ENCODE data around the gene DNAJC16.

The DNAJC16 gene

DNA sequence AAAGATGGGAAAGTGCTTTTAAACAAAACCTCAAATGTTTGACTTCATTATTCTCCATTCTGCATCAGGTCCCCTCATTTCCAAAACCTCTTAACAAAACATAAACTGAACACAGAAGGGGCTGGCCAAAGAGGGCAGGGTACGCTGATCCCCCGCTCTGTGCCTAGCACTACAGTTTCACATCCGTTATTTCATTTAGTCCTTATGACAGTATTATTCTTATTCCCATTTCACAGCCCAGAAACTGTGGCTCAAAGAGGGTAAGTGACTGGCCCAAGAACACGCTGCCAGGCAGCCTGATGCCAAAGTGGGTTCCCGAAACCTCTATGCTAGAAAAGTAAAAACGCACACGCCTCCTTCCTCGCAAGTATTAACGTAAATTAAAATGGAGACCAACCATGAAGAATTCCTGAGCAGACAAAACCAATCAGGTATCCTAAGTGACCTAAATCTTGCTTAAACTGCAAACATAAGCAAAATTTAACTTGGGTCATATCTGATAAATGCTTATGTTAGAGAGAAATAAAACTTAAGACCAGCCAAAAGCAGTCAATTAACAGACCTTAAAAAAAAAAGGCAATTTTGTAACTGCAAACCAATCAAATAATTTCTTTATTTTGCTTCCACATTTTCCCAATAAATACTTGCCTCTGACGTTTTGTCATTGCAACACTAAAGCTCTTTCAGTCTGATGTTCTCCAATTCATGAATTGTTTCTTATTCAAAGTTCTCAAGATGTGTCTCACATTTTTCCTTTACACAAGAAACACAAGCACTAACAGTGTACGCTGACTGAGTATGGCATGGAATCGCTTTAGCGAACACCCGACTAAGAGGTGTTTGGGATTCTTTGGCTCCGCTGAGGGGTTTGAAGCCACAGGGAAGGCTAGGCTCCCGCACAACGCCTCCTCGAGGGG is 3.3 kb upstream of the DNAJC16 start:
- no peaks in the 10 kb centered on the region for H3K27me3 ChIP-seq (ENCODE audit: control insufficient read depth in 1 of 2, insufficient read depth in 2 of 2, low read length in 2 of 2)
- H3K4me1 ChIP-seq (ENCODE audit: control insufficient read depth, insufficient read depth, low read length) = peaks cover 21% of the 10 kb centered on the region
- peaks cover 0 to 3% of the 10 kb centered on the region in 2 donors for H3K36me3 ChIP-seq (ENCODE audit: control insufficient read depth in 2 of 2, insufficient read depth in 2 of 2, low read length in 2 of 2)
- H3K9me3 ChIP-seq (ENCODE audit: control insufficient read depth in 2 of 2, low read length in 2 of 2) = no peaks in the 10 kb centered on the region
- H3K9ac ChIP-seq (ENCODE audit: low read length in 2 of 2) = peak overlapping the region; percentile 67 to 74
- H3K4me3 ChIP-seq (ENCODE audit: low read length in 2 of 2) = peak overlapping the region; percentile 75 to 77
- H3K27ac ChIP-seq (ENCODE audit: low read length) = peak overlapping the region; percentile 82

GRCh38 chr1:15524021-15524282 is 2.7 kb upstream of the DNAJC16 start, which contains the start of gene CASP9:
TSS of gene CASP9 (minus strand) at chr1:15524215. CDS start at chr1:15524200, 15 bp downstream.
- H3K27me3 ChIP-seq (ENCODE audit: control insufficient read depth in 1 of 2, insufficient read depth in 2 of 2, low read length in 2 of 2) = no peaks in the 10 kb centered on the region
- peaks cover 21% of the 10 kb centered on the region for H3K4me1 ChIP-seq (ENCODE audit: control insufficient read depth, insufficient read depth, low read length)
- no peaks in the 10 kb centered on the region for H3K9me3 ChIP-seq (ENCODE audit: control insufficient read depth in 2 of 2, low read length in 2 of 2)
- H3K36me3 ChIP-seq (ENCODE audit: control insufficient read depth in 2 of 2, insufficient read depth in 2 of 2, low read length in 2 of 2) = peaks cover 0 to 3% of the 10 kb centered on the region in 2 donors
- peak within 1 kb of the TSS; percentile 75 to 80 for H3K4me3 ChIP-seq (ENCODE audit: low read length in 2 of 2)
- H3K27ac ChIP-seq (ENCODE audit: low read length) = peak within 1 kb of the TSS; percentile 94
- H3K9ac ChIP-seq (ENCODE audit: low read length in 2 of 2) = peak within 1 kb of the TSS; percentile 67 to 89

- Histone ChIP-seq H3K9ac (ENCODE audit: low read length in 2 of 2) (peak overlapping the region; percentile 67 to 89), H3K9me3 (ENCODE audit: control insufficient read depth in 2 of 2, low read length in 2 of 2) (no peaks in the 10 kb centered on the region), H3K27me3 (ENCODE audit: control insufficient read depth in 1 of 2, insufficient read depth in 2 of 2, low read length in 2 of 2) (no peaks in the 10 kb centered on the region), H3K27ac (ENCODE audit: low read length) (peak overlapping the region; percentile 94), H3K4me1 (ENCODE audit: control insufficient read depth, insufficient read depth, low read length) (peaks cover 21% of the 10 kb centered on the region), H3K4me3 (ENCODE audit: low read length in 2 of 2) (peak overlapping the region; percentile 75 to 78), H3K36me3 (ENCODE audit: control insufficient read depth in 2 of 2, insufficient read depth in 2 of 2, low read length in 2 of 2) (peaks cover 0 to 2% of the 10 kb centered on the region in 2 donors)
Measured at GRCh38 chr1:15524283-15525049, 2.2 kb upstream of the DNAJC16 start.

DNA sequence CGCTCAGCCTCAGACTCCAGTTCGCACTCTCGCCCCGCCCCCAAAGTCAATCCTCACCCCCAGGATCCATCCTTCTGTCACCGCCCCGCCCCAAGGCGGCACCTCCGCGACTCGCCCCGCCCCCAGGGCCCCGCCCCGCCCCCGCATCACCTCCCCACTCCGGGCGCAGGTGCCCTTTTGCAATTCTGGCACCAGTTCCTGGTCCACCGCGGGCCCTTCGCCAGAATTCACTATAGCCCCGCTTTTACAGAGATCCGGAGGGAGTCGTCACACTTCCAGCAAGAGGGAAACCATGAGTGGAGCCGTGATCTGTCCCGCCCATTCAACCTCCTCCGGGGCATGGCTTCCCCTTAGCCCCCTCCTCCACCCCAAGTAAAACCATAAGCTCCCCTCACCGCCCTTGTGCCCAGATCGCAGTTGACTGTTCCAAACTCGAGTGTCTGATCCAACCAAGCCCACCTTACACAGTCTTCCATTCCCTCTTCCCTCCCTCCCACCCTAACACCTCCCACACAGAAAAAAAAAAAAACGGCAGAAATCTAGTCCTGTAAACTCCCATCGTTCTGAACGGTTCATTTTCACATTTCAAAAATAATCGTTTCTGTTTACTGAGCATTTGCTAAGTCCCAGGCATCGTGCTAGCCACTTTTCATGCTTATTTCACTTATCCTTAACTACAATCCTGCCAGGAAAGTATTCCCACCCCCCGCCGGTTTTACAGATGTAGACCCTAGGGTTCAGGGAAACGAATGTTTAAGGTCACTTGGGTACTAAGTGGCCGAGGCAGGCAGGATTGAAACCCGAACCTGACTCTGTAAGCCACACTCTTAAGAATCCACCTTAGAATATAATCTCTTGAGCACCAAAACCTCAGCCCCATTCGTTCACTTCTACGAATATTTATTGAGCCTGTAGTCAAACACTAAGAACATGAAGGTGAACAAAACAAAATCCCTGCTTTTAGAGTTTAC is 1.3 kb upstream of the DNAJC16 start:
- Histone ChIP-seq H3K27me3 (ENCODE audit: control insufficient read depth in 1 of 2, insufficient read depth in 2 of 2, low read length in 2 of 2) (no peaks in the 10 kb centered on the region), H3K36me3 (ENCODE audit: control insufficient read depth in 2 of 2, insufficient read depth in 2 of 2, low read length in 2 of 2) (no peaks in the 10 kb centered on the region), H3K4me3 (ENCODE audit: low read length in 2 of 2) (peak overlapping the region; percentile 73 to 80), H3K4me1 (ENCODE audit: control insufficient read depth, insufficient read depth, low read length) (peaks cover 21% of the 10 kb centered on the region), H3K27ac (ENCODE audit: low read length) (peak overlapping the region; percentile 94), H3K9me3 (ENCODE audit: control insufficient read depth in 2 of 2, low read length in 2 of 2) (no peaks in the 10 kb centered on the region), H3K9ac (ENCODE audit: low read length in 2 of 2) (peak overlapping the region; percentile 53 to 80)

DNA sequence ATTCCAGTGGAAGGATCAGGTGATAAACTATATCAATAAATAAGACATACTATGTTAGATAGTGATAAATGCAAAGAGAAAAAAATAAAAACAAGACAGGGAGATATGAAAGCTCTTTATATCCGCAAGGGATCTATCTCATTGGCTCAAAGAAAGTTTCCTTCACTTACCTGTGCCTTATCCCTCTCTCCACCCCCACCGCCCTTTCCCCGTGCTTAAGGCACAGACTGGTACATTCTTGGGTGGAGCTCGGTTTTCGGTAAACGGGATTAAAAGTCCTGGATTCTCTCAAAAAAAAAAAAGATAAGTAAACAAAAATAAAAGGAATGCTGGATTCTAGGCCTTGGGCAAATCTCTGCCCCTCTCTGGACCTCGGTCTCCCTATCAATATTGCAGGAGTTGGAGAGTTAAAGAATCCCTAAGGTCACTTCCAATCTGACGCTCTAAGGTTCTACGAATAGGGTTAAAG is 593 bp upstream of the DNAJC16 start:
- Histone ChIP-seq H3K9ac (ENCODE audit: low read length in 2 of 2) (peak overlapping the region; percentile 3 to 53), H3K36me3 (ENCODE audit: control insufficient read depth in 2 of 2, insufficient read depth in 2 of 2, low read length in 2 of 2) (no peaks in the 10 kb centered on the region), H3K27ac (ENCODE audit: low read length) (peak overlapping the region; percentile 94), H3K4me1 (ENCODE audit: control insufficient read depth, insufficient read depth, low read length) (peaks cover 21% of the 10 kb centered on the region), H3K4me3 (ENCODE audit: low read length in 2 of 2) (peak overlapping the region; percentile 68 to 76), H3K9me3 (ENCODE audit: control insufficient read depth in 2 of 2, low read length in 2 of 2) (no peaks in the 10 kb centered on the region), H3K27me3 (ENCODE audit: control insufficient read depth in 1 of 2, insufficient read depth in 2 of 2, low read length in 2 of 2) (no peaks in the 10 kb centered on the region)

- no peak overlapping the region for H3K4me3 ChIP-seq (ENCODE audit: low read length in 2 of 2)
- no peaks in the 10 kb centered on the region for H3K9me3 ChIP-seq (ENCODE audit: control insufficient read depth in 2 of 2, low read length in 2 of 2)
- H3K9ac ChIP-seq (ENCODE audit: low read length in 2 of 2) = no peak overlapping the region
- no peak overlapping the region for H3K27ac ChIP-seq (ENCODE audit: low read length)
- peaks cover 7% of the 10 kb centered on the region in 2 donors for H3K36me3 ChIP-seq (ENCODE audit: control insufficient read depth in 2 of 2, insufficient read depth in 2 of 2, low read length in 2 of 2)
- H3K27me3 ChIP-seq (ENCODE audit: control insufficient read depth in 1 of 2, insufficient read depth in 2 of 2, low read length in 2 of 2) = no peaks in the 10 kb centered on the region
- peaks cover 6% of the 10 kb centered on the region for H3K4me1 ChIP-seq (ENCODE audit: control insufficient read depth, insufficient read depth, low read length)
Measured at GRCh38 chr1:15531003-15531402, 4.4 kb downstream of the DNAJC16 start.

DNA sequence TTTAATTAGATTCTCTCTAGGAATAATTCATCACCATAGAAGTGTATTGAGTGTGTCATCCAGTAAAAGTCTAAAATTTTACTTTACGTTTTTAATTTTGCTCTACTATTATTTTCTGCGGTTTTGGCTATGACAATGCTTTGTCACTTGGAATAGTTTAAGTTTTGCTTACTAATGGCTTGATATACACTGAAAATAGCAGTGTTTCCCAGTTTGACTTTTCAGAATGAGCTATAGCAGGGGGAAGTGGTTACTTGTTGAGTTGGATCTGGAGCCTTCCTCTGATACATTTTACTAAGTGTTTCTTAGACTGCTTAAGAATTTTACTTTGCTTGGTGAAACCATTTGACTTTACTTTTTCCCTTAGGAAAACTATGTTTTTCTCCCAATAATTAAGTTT is 5.0 kb downstream of the DNAJC16 start:
- Histone ChIP-seq H3K36me3 (ENCODE audit: control insufficient read depth in 2 of 2, insufficient read depth in 2 of 2, low read length in 2 of 2) (peaks cover 11 to 12% of the 10 kb centered on the region in 2 donors), H3K27me3 (ENCODE audit: control insufficient read depth in 1 of 2, insufficient read depth in 2 of 2, low read length in 2 of 2) (no peaks in the 10 kb centered on the region), H3K27ac (ENCODE audit: low read length) (no peak overlapping the region), H3K9me3 (ENCODE audit: control insufficient read depth in 2 of 2, low read length in 2 of 2) (no peaks in the 10 kb centered on the region), H3K4me3 (ENCODE audit: low read length in 2 of 2) (no peak overlapping the region), H3K4me1 (ENCODE audit: control insufficient read depth, insufficient read depth, low read length) (peaks cover 3% of the 10 kb centered on the region), H3K9ac (ENCODE audit: low read length in 2 of 2) (no peak overlapping the region)

DNA sequence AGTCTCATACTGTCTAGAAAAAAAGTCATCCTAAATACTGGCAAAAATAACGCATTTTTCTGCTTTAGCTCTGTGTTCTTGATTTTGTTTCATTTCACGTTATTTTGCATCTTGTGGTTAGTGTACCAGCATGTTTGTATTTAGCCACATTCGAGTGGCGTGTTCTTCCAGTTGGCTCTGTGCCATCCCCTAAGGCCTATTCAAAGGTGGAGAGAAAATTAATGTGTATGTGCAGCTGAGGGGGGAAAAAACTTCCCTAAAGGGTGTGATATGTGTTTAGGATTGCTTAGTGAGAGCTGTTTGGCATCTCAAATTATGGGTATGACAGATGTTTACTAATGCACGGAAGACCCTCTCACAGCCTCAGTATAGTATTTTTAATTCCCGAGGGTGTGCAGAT is 12.1 kb downstream of the DNAJC16 start:
- Histone ChIP-seq H3K27ac (ENCODE audit: low read length) (no peak overlapping the region), H3K9ac (ENCODE audit: low read length in 2 of 2) (no peak overlapping the region), H3K36me3 (ENCODE audit: control insufficient read depth in 2 of 2, insufficient read depth in 2 of 2, low read length in 2 of 2) (peaks cover 32 to 54% of the 10 kb centered on the region in 2 donors), H3K9me3 (ENCODE audit: control insufficient read depth in 2 of 2, low read length in 2 of 2) (no peaks in the 10 kb centered on the region), H3K4me1 (ENCODE audit: control insufficient read depth, insufficient read depth, low read length) (no peaks in the 10 kb centered on the region), H3K27me3 (ENCODE audit: control insufficient read depth in 1 of 2, insufficient read depth in 2 of 2, low read length in 2 of 2) (no peaks in the 10 kb centered on the region), H3K4me3 (ENCODE audit: low read length in 2 of 2) (no peak overlapping the region)

DNA sequence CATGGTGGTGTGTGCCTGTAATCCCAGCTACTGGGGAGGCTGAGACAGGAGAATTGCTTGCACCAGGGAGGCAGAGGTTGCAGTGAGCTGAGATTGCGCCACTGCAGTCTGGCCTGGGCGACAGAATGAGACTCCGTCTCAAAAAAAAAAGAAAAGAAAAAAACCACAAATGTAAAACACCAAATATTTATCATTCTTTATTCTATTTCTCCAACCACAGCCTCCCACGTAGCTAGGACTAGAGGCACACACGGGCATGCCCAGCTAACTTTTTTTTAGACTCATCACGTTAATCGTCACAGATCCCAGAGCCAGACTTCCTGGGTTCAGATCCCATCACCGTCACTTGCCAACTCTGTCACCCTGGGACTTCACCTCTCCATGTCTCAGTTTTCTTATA is 13.5 kb downstream of the DNAJC16 start:
- no peak overlapping the region for H3K27ac ChIP-seq (ENCODE audit: low read length)
- peaks cover 28 to 54% of the 10 kb centered on the region in 2 donors for H3K36me3 ChIP-seq (ENCODE audit: control insufficient read depth in 2 of 2, insufficient read depth in 2 of 2, low read length in 2 of 2)
- no peak overlapping the region for H3K9ac ChIP-seq (ENCODE audit: low read length in 2 of 2)
- no peak overlapping the region for H3K4me3 ChIP-seq (ENCODE audit: low read length in 2 of 2)
- H3K9me3 ChIP-seq (ENCODE audit: control insufficient read depth in 2 of 2, low read length in 2 of 2) = no peaks in the 10 kb centered on the region
- no peaks in the 10 kb centered on the region for H3K4me1 ChIP-seq (ENCODE audit: control insufficient read depth, insufficient read depth, low read length)
- H3K27me3 ChIP-seq (ENCODE audit: control insufficient read depth in 1 of 2, insufficient read depth in 2 of 2, low read length in 2 of 2) = no peaks in the 10 kb centered on the region

GRCh38 chr1:15541231-15541792 is 14.7 kb downstream of the DNAJC16 start:
- Histone ChIP-seq H3K4me3 (ENCODE audit: low read length in 2 of 2) (no peak overlapping the region), H3K27ac (ENCODE audit: low read length) (no peak overlapping the region), H3K9me3 (ENCODE audit: control insufficient read depth in 2 of 2, low read length in 2 of 2) (no peaks in the 10 kb centered on the region), H3K27me3 (ENCODE audit: control insufficient read depth in 1 of 2, insufficient read depth in 2 of 2, low read length in 2 of 2) (no peaks in the 10 kb centered on the region), H3K9ac (ENCODE audit: low read length in 2 of 2) (no peak overlapping the region), H3K36me3 (ENCODE audit: control insufficient read depth in 2 of 2, insufficient read depth in 2 of 2, low read length in 2 of 2) (peaks cover 26 to 56% of the 10 kb centered on the region in 2 donors), H3K4me1 (ENCODE audit: control insufficient read depth, insufficient read depth, low read length) (no peaks in the 10 kb centered on the region)
